Esophagus squamous epithelium (tissue), 5 donors: ENCODE data around the gene DRAM2. TPM values are rescaled to one million over a fixed set of nuclear protein-coding genes. Genes with fewer than 3 reads are reported as not detected.

Experiments used
- DNase-seq: peaks from one replicate; lab custom pipeline; 2025; lab: John Stamatoyannopoulos, UW
- H3K27ac ChIP-seq, 4 donors: fragments of 200-600 bp; sonication (generic); one replicate each; pipeline ENCODE4 v1.5.1; 2016 to 2019; ENCODE audit warnings: mild to moderate bottlenecking in 1 of 4
- H3K27me3 ChIP-seq, 4 donors: fragments of 200-600 bp; sonication (generic); 1 replicate in 3 of 4; 2 replicates in 1 of 4; pipeline versions ENCODE4 v1.5.1 to v1.6.0; 2017 to 2021; ENCODE audit warnings: antibody characterized with exemption in 1 of 4
- H3K36me3 ChIP-seq, 3 donors: fragments of 200-600 bp; sonication (generic); one replicate each; pipeline ENCODE4 v1.5.1; 2016 to 2019
- H3K4me1 ChIP-seq, 3 donors: fragments of 200-600 bp; sonication (generic); one replicate each; pipeline ENCODE4 v1.5.1; 2017 to 2019
- H3K4me3 ChIP-seq, 4 donors: fragments of 200-600 bp; sonication (generic); 1 replicate in 3 of 4; 2 replicates in 1 of 4; pipeline ENCODE4 v1.5.1; 2016 to 2019; ENCODE audit warnings: mild to moderate bottlenecking in 2 of 4, moderate library complexity in 1 of 4
- H3K9me3 ChIP-seq, 3 donors: fragments of 200-600 bp; sonication (generic); one replicate each; pipeline ENCODE4 v1.5.1; 2016 to 2019
- POLR2A ChIP-seq, 4 donors: fragments of 450-650 bp; IDR thresholded peaks; one replicate each; pipeline ENCODE4 v1.6.1; 2017; ENCODE audit warnings: antibody characterized with exemption in 4 of 4, mild to moderate bottlenecking in 4 of 4, moderate library complexity in 3 of 4
- whole genome bisulfite sequencing, 2 donors: methylation state at CpG; one replicate each; pipeline ENCODE4 v1.1.5; 2018; 5-methylcytosine and 5-hydroxymethylcytosine counted together
- intact Hi-C: fragments of 100-400 bp; cut with DNase I; formaldehyde crosslinking; loops from one replicate; pipeline ENCODE4 v1.15.0; 2022
- total RNA-seq, 4 donors: library from RNA; depleted of rRNA; stranded (reverse); fragments of >200 nt; gene quantifications; one replicate each; pipeline ENCODE4 v1.1.0, GENCODE V29; 2016
- TF ChIP-seq, protein P1 (sequence below), 6 experiments: fragments of 450-650 bp in 4 of 6; fragments of 200-600 bp in 2 of 6; sonication (generic) in 2 of 6; IDR thresholded peaks; one replicate each; pipeline ENCODE4 v1.5.1; 2016 to 2019; ENCODE audit warnings: antibody characterized with exemption in 6 of 6, mild to moderate bottlenecking in 4 of 6, moderate library complexity in 4 of 6
- donor health status: DM: yes; HTN: yes; CAD: no.

Gene DRAM2
- total RNA-seq, 4 donors from 2014 or later: 15.4 to 53.6 (median 26.9) TPM

- DNase-seq: no peak
- Histone ChIP-seq H3K9me3 (no peaks in the 10 kb centered on the region), H3K4me1 (peaks cover 0 to 21% (median 4%) of the 10 kb centered on the region in 3 donors), H3K36me3 (peaks cover 0 to 71% (median 0%) of the 10 kb centered on the region in 3 donors), H3K4me3 (no peak overlapping the region), H3K27ac (no peak overlapping the region), H3K27me3 (no peaks in the 10 kb centered on the region)
- TF ChIP-seq, protein P1, sequence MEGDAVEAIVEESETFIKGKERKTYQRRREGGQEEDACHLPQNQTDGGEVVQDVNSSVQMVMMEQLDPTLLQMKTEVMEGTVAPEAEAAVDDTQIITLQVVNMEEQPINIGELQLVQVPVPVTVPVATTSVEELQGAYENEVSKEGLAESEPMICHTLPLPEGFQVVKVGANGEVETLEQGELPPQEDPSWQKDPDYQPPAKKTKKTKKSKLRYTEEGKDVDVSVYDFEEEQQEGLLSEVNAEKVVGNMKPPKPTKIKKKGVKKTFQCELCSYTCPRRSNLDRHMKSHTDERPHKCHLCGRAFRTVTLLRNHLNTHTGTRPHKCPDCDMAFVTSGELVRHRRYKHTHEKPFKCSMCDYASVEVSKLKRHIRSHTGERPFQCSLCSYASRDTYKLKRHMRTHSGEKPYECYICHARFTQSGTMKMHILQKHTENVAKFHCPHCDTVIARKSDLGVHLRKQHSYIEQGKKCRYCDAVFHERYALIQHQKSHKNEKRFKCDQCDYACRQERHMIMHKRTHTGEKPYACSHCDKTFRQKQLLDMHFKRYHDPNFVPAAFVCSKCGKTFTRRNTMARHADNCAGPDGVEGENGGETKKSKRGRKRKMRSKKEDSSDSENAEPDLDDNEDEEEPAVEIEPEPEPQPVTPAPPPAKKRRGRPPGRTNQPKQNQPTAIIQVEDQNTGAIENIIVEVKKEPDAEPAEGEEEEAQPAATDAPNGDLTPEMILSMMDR (IDR thresholded peaks at IDR 0.05): no peak
- no peak for TF ChIP-seq POLR2A (IDR thresholded peaks at IDR 0.05)
- intact Hi-C loops: no loop called here
Measured at GRCh38 chr1:111179968-111180533, 40.2 kb upstream of the DRAM2 start.

DNA sequence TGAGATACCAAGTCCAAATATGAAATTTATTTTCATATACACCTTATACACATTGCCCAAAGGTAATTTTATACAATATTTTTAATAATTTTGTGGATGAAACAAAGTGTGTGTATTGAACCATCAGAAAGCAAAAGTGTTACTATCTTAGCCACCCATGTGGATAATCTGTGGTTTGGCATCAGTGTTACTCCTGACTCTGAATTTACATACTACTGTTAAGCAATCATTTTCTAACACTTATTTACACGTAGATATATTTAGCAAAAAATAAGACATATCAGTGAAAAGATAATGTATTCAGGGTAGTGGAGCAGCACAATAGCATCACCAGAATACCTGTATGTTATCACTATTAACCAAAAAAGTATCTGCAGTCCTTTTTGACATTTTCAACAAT is 36.8 kb upstream of the DRAM2 start:
- no peak overlapping the region for H3K27ac ChIP-seq
- intact Hi-C loops: no loop called here
- no peak for DNase-seq
- WGBS, 2 donors: 50 to 86% methylated on average over 1 of the region's 1 CpG
- peaks cover 0 to 76% (median 0%) of the 10 kb centered on the region in 3 donors for H3K36me3 ChIP-seq
- TF ChIP-seq, protein P1 (IDR thresholded peaks at IDR 0.05): no peak
- TF ChIP-seq POLR2A (IDR thresholded peaks at IDR 0.05): no peak
- H3K9me3 ChIP-seq: no peaks in the 10 kb centered on the region
- H3K4me1 ChIP-seq: no peaks in the 10 kb centered on the region
- no peaks in the 10 kb centered on the region for H3K27me3 ChIP-seq
- no peak overlapping the region for H3K4me3 ChIP-seq

GRCh38 chr1:111175349-111175748 is 35.5 kb upstream of the DRAM2 start:
- no peaks in the 10 kb centered on the region for H3K4me1 ChIP-seq
- no peaks in the 10 kb centered on the region for H3K27me3 ChIP-seq
- no peak overlapping the region for H3K27ac ChIP-seq
- intact Hi-C loops: no loop called here
- TF ChIP-seq POLR2A (IDR thresholded peaks at IDR 0.05): no peak
- TF ChIP-seq, protein P1 (IDR thresholded peaks at IDR 0.05): no peak
- 77 to 89% methylated on average over 3 of the region's 3 CpGs for WGBS, 2 donors
- no peak overlapping the region for H3K4me3 ChIP-seq
- H3K9me3 ChIP-seq: no peaks in the 10 kb centered on the region
- H3K36me3 ChIP-seq: peaks cover 0 to 84% (median 0%) of the 10 kb centered on the region in 3 donors
- no peak for DNase-seq

DNA sequence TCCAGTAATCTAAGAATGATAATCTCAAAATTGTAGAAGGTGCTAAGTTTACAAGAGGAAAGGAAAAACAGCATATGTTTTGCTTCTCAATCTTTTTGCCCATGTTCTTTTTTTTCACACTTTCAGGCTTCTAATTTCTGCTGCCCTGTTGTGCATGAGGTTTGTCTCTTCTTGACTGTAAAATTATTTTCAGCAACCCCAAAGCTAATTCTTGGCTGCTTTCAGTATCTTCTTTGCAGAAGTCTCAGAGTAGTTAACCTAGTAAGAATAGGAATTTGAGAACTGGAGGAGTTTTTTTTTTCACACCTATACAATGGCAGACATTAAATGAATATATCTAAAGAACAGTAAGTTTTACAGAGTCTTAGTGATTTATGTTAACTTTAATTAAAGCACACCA is 34.2 kb upstream of the DRAM2 start:
- intact Hi-C loops: no loop called here
- H3K4me3 ChIP-seq: no peak overlapping the region
- TF ChIP-seq, protein P1 (IDR thresholded peaks at IDR 0.05): no peak
- no peak for TF ChIP-seq POLR2A (IDR thresholded peaks at IDR 0.05)
- H3K27ac ChIP-seq: no peak overlapping the region
- H3K36me3 ChIP-seq: peaks cover 0 to 89% (median 0%) of the 10 kb centered on the region in 3 donors
- no peaks in the 10 kb centered on the region for H3K4me1 ChIP-seq
- no peak for DNase-seq
- H3K27me3 ChIP-seq: no peaks in the 10 kb centered on the region
- no peaks in the 10 kb centered on the region for H3K9me3 ChIP-seq

- Histone ChIP-seq H3K27ac (no peak overlapping the region), H3K9me3 (no peaks in the 10 kb centered on the region), H3K27me3 (no peaks in the 10 kb centered on the region), H3K36me3 (peaks cover 0 to 90% (median 0%) of the 10 kb centered on the region in 3 donors), H3K4me1 (no peaks in the 10 kb centered on the region), H3K4me3 (no peak overlapping the region)
- no peak for TF ChIP-seq POLR2A (IDR thresholded peaks at IDR 0.05)
- intact Hi-C loops: no loop called here
- no peak for DNase-seq
Measured at GRCh38 chr1:111172463-111172862, 32.6 kb upstream of the DRAM2 start.

GRCh38 chr1:111164151-111164550 is 24.3 kb upstream of the DRAM2 start:
- DNase-seq: no peak
- Histone ChIP-seq H3K4me1 (no peaks in the 10 kb centered on the region), H3K36me3 (peaks cover 0 to 80% (median 0%) of the 10 kb centered on the region in 3 donors), H3K4me3 (no peak overlapping the region), H3K9me3 (no peaks in the 10 kb centered on the region), H3K27ac (no peak overlapping the region), H3K27me3 (no peaks in the 10 kb centered on the region)
- TF ChIP-seq, protein P1 (IDR thresholded peaks at IDR 0.05): no peak
- TF ChIP-seq POLR2A (IDR thresholded peaks at IDR 0.05): no peak
- intact Hi-C loops: no loop called here
- 45 to 63% methylated on average over 2 of the region's 2 CpGs for WGBS, 2 donors
